CD14-positive monocyte (primary cell): ENCODE data around the gene UNC13B. TPM values are rescaled to one million over a fixed set of nuclear protein-coding genes. Genes with fewer than 3 reads are reported as not detected.

Experiments
- DNase-seq, 3 donors: peaks; one replicate each; pipeline ENCODE4 v3.0.0-alpha.2; 2011 to 2022
- H2AFZ ChIP-seq: 2 replicates; pipeline ENCODE4 v1.6.0; 2012; ENCODE audit warnings: mild to moderate bottlenecking, low read depth, low read length, inconsistent platforms; ENCODE audit not compliant: insufficient read depth, poor library complexity, severe bottlenecking
- H3K27ac ChIP-seq, 2 donors: 1 replicate in 1 of 2; 2 replicates in 1 of 2; pipeline ENCODE4 v1.5.1; 2012 to 2013; ENCODE audit warnings: low read length in 2 of 2, control low read depth in 1 of 2, inconsistent platforms in 1 of 2, low read depth in 1 of 2, mild to moderate bottlenecking in 1 of 2
- H3K27me3 ChIP-seq, 2 donors: one replicate each; pipeline versions ENCODE4 v1.6.0 to v1.6.1; 2011 to 2013; ENCODE audit warnings: low read length in 2 of 2; ENCODE audit not compliant: control insufficient read depth in 2 of 2, insufficient read depth in 2 of 2
- H3K36me3 ChIP-seq, 2 donors: replicated peaks in 1 of 2; 1 replicate in 1 of 2; 2 replicates in 1 of 2; pipeline versions ENCODE4 v1.5.1 to v1.6.1; 2012 to 2013; ENCODE audit warnings: low read length in 2 of 2, control low read depth in 1 of 2, inconsistent platforms in 1 of 2, mild to moderate bottlenecking in 1 of 2; ENCODE audit not compliant: insufficient read depth in 2 of 2, control insufficient read depth in 1 of 2
- H3K4me1 ChIP-seq, 2 donors: 1 replicate in 1 of 2; 2 replicates in 1 of 2; pipeline versions ENCODE4 v1.5.1 to v1.6.1; 2012 to 2013; ENCODE audit warnings: low read length in 2 of 2, control low read depth in 1 of 2, inconsistent platforms in 1 of 2, mild to moderate bottlenecking in 1 of 2, moderate library complexity in 1 of 2; ENCODE audit not compliant: insufficient read depth in 2 of 2, control insufficient read depth in 1 of 2
- H3K4me2 ChIP-seq: replicated peaks from 2 replicates; pipeline ENCODE3; 2012; ENCODE audit warnings: low read length, moderate library complexity, mild to moderate bottlenecking; ENCODE audit not compliant: poor library complexity, severe bottlenecking; ENCODE audit errors: extremely low read depth
- H3K4me3 ChIP-seq, 3 experiments: fragments of 200-600 bp in 1 of 3; sonication (generic) in 1 of 3; replicated peaks in 1 of 3; 1 replicate in 2 of 3; 2 replicates in 1 of 3; pipeline ENCODE4 v1.5.1; 2011 to 2013; ENCODE audit warnings: low read length in 3 of 3, mild to moderate bottlenecking in 3 of 3, control low read depth in 2 of 3, low read depth in 2 of 3, inconsistent platforms in 1 of 3, moderate library complexity in 1 of 3
- H3K79me2 ChIP-seq: 2 replicates; pipeline ENCODE4 v1.6.0; 2012; ENCODE audit warnings: mild to moderate bottlenecking, control low read depth, inconsistent platforms, low read length, moderate library complexity; ENCODE audit not compliant: insufficient read depth
- H3K9ac ChIP-seq: 2 replicates; pipeline ENCODE4 v1.6.0; 2017; ENCODE audit warnings: low read length, mild to moderate bottlenecking; ENCODE audit not compliant: insufficient read depth, poor library complexity, severe bottlenecking
- H3K9me3 ChIP-seq, 2 donors: replicated peaks in 1 of 2; 1 replicate in 1 of 2; 2 replicates in 1 of 2; pipeline versions ENCODE4 v1.5.1 to v1.6.1; 2012 to 2013; ENCODE audit warnings: low read length in 2 of 2, control low read depth in 1 of 2; ENCODE audit not compliant: control insufficient read depth in 1 of 2, insufficient read depth in 1 of 2
- H4K20me1 ChIP-seq: 2 replicates; pipeline ENCODE4 v1.6.0; 2012; ENCODE audit warnings: mild to moderate bottlenecking, low read length, control low read depth, moderate library complexity; ENCODE audit not compliant: insufficient read depth
- H3K27ac Mint-ChIP-seq, 7 donors: one replicate each; pipeline ENCODE4 v1.8.0; 2020; ENCODE audit warnings: mild to moderate bottlenecking in 7 of 7, mixed read lengths in 7 of 7, moderate library complexity in 6 of 7, inconsistent platforms in 2 of 7
- H3K27me3 Mint-ChIP-seq, 3 donors: one replicate each; pipeline ENCODE4 v1.8.0; 2021 to 2022; ENCODE audit warnings: low read depth in 3 of 3, mild to moderate bottlenecking in 3 of 3, mixed read lengths in 3 of 3, moderate library complexity in 3 of 3, inconsistent platforms in 1 of 3
- H3K36me3 Mint-ChIP-seq, 2 donors: one replicate each; pipeline ENCODE4 v1.8.0; 2020; ENCODE audit warnings: mixed read lengths in 2 of 2, inconsistent platforms in 1 of 2, mild to moderate bottlenecking in 1 of 2
- H3K4me1 Mint-ChIP-seq: one replicate; pipeline ENCODE4 v1.8.0; 2020; ENCODE audit warnings: mild to moderate bottlenecking, mixed read lengths
- H3K4me3 Mint-ChIP-seq, 2 donors: one replicate each; pipeline ENCODE4 v1.8.0; 2020; ENCODE audit warnings: mild to moderate bottlenecking in 2 of 2, mixed read lengths in 2 of 2, moderate library complexity in 1 of 2
- H3K9me3 Mint-ChIP-seq, 7 donors: one replicate each; pipeline ENCODE4 v1.8.0; 2020 to 2022; ENCODE audit warnings: mixed read lengths in 7 of 7, mild to moderate bottlenecking in 6 of 7, moderate library complexity in 6 of 7, inconsistent platforms in 2 of 7
- CTCF ChIP-seq: fragments of 200-600 bp; IDR thresholded peaks from one replicate; pipeline ENCODE4 v1.8.0; 2022; ENCODE audit warnings: antibody characterized with exemption, mild to moderate bottlenecking
- WGBS: methylation state at CpG from one replicate; pipeline ENCODE4 v1.1.5; 2013; ENCODE audit warnings: missing lambda C conversion rate; ENCODE audit not compliant: insufficient coverage; 5-methylcytosine and 5-hydroxymethylcytosine counted together
- intact Hi-C, 2 donors: fragments of 100-400 bp; cut with micrococcal nuclease; formaldehyde crosslinking; loops; one replicate each; pipeline versions ENCODE4 v1.15.0 to v1.15.1; 2023
- polyA plus RNA-seq, 3 donors: library from polyadenylated mRNA; depleted of rRNA in 1 of 3; unstranded in 2 of 3; stranded (reverse) in 1 of 3; fragments of 300-500 nt in 2 of 3; fragments of >200 nt in 1 of 3; fragmentation: Illumina TruSeq in 2 of 3; gene quantifications; 1 replicate in 2 of 3; 2 replicates in 1 of 3; pipeline ENCODE4 v1.2.3, GENCODE V29; 2012 to 2021

Gene UNC13B
- polyA plus RNA-seq, 3 donors: 0.41 to 0.81 (median 0.66) TPM

GRCh38 chr9:35448496-35448895 lies 286.7 kb downstream of the UNC13B start:
- no peak for TF ChIP-seq CTCF
- DNase-seq: no peak
- WGBS: no CpG with 5 or more reads among the region's 1 CpG
- H3K27me3 Mint-ChIP-seq: peaks cover 5 to 11% (median 6%) of the 10 kb centered on the region in 3 donors
- intact Hi-C loops: no loop called here
- Histone ChIP-seq H3K4me2 (no peak overlapping the region), H2AFZ (no peak overlapping the region), H3K27me3 (peaks cover 0 to 3% of the 10 kb centered on the region in 2 donors), H3K9ac (no peak overlapping the region), H3K4me1 (no peaks in the 10 kb centered on the region), H3K36me3 (no peaks in the 10 kb centered on the region), H3K4me3 (no peak overlapping the region), H4K20me1 (no peaks in the 10 kb centered on the region), H3K79me2 (no peaks in the 10 kb centered on the region), H3K27ac (no peak overlapping the region), H3K9me3 (peaks cover 0 to 6% of the 10 kb centered on the region in 2 donors)
- no peak overlapping the region for H3K27ac Mint-ChIP-seq
- no peaks in the 10 kb centered on the region for H3K36me3 Mint-ChIP-seq
- H3K4me3 Mint-ChIP-seq: no peak overlapping the region
- H3K4me1 Mint-ChIP-seq: no peaks in the 10 kb centered on the region
- peaks cover 0 to 6% (median 0%) of the 10 kb centered on the region in 7 donors for H3K9me3 Mint-ChIP-seq

GRCh38 chr9:35452481-35452880 lies 290.7 kb downstream of the UNC13B start:
- peaks cover 7 to 15% (median 11%) of the 10 kb centered on the region in 7 donors for H3K9me3 Mint-ChIP-seq
- Histone ChIP-seq H3K27ac (no peak overlapping the region), H3K4me3 (no peak overlapping the region), H3K4me1 (no peaks in the 10 kb centered on the region), H3K9ac (no peak overlapping the region), H3K4me2 (no peak overlapping the region), H2AFZ (no peak overlapping the region), H4K20me1 (no peaks in the 10 kb centered on the region), H3K27me3 (peaks cover 0 to 3% of the 10 kb centered on the region in 2 donors), H3K36me3 (no peaks in the 10 kb centered on the region), H3K79me2 (no peaks in the 10 kb centered on the region), H3K9me3 (peaks cover 0 to 14% of the 10 kb centered on the region in 2 donors)
- H3K4me1 Mint-ChIP-seq: no peaks in the 10 kb centered on the region
- no peaks in the 10 kb centered on the region for H3K36me3 Mint-ChIP-seq
- TF ChIP-seq CTCF: no peak
- DNase-seq: no peak
- H3K27me3 Mint-ChIP-seq: peaks cover 2 to 12% (median 5%) of the 10 kb centered on the region in 3 donors
- 94% methylated on average over 2 of the region's 2 CpGs for WGBS
- no peak overlapping the region for H3K4me3 Mint-ChIP-seq
- intact Hi-C loops: no loop called here
- H3K27ac Mint-ChIP-seq: no peak overlapping the region
